CD14-positive monocyte (primary cell): Measurements from ENCODE around the gene GBX1. TPM values are rescaled to one million over a fixed set of nuclear protein-coding genes. Genes with fewer than 3 reads are reported as not detected.

Experiments used
- DNase-seq, 3 donors: peaks; one replicate each; pipeline ENCODE4 v3.0.0-alpha.2; 2011 to 2022
- H2AFZ ChIP-seq: 2 replicates; pipeline ENCODE4 v1.6.0; 2012; ENCODE audit warnings: mild to moderate bottlenecking, low read depth, low read length, inconsistent platforms; ENCODE audit not compliant: insufficient read depth, poor library complexity, severe bottlenecking
- H3K27ac ChIP-seq, 2 donors: 1 replicate in 1 of 2; 2 replicates in 1 of 2; pipeline ENCODE4 v1.5.1; 2012 to 2013; ENCODE audit warnings: low read length in 2 of 2, control low read depth in 1 of 2, inconsistent platforms in 1 of 2, low read depth in 1 of 2, mild to moderate bottlenecking in 1 of 2
- H3K27me3 ChIP-seq, 2 donors: one replicate each; pipeline versions ENCODE4 v1.6.0 to v1.6.1; 2011 to 2013; ENCODE audit warnings: low read length in 2 of 2; ENCODE audit not compliant: control insufficient read depth in 2 of 2, insufficient read depth in 2 of 2
- H3K36me3 ChIP-seq, 2 donors: replicated peaks in 1 of 2; 1 replicate in 1 of 2; 2 replicates in 1 of 2; pipeline versions ENCODE4 v1.5.1 to v1.6.1; 2012 to 2013; ENCODE audit warnings: low read length in 2 of 2, control low read depth in 1 of 2, inconsistent platforms in 1 of 2, mild to moderate bottlenecking in 1 of 2; ENCODE audit not compliant: insufficient read depth in 2 of 2, control insufficient read depth in 1 of 2
- H3K4me1 ChIP-seq, 2 donors: 1 replicate in 1 of 2; 2 replicates in 1 of 2; pipeline versions ENCODE4 v1.5.1 to v1.6.1; 2012 to 2013; ENCODE audit warnings: low read length in 2 of 2, control low read depth in 1 of 2, inconsistent platforms in 1 of 2, mild to moderate bottlenecking in 1 of 2, moderate library complexity in 1 of 2; ENCODE audit not compliant: insufficient read depth in 2 of 2, control insufficient read depth in 1 of 2
- H3K4me2 ChIP-seq: replicated peaks from 2 replicates; pipeline ENCODE3; 2012; ENCODE audit warnings: low read length, moderate library complexity, mild to moderate bottlenecking; ENCODE audit not compliant: poor library complexity, severe bottlenecking; ENCODE audit errors: extremely low read depth
- H3K4me3 ChIP-seq, 3 experiments: fragments of 200-600 bp in 1 of 3; sonication (generic) in 1 of 3; replicated peaks in 1 of 3; 1 replicate in 2 of 3; 2 replicates in 1 of 3; pipeline ENCODE4 v1.5.1; 2011 to 2013; ENCODE audit warnings: low read length in 3 of 3, mild to moderate bottlenecking in 3 of 3, control low read depth in 2 of 3, low read depth in 2 of 3, inconsistent platforms in 1 of 3, moderate library complexity in 1 of 3
- H3K79me2 ChIP-seq: 2 replicates; pipeline ENCODE4 v1.6.0; 2012; ENCODE audit warnings: mild to moderate bottlenecking, control low read depth, inconsistent platforms, low read length, moderate library complexity; ENCODE audit not compliant: insufficient read depth
- H3K9ac ChIP-seq: 2 replicates; pipeline ENCODE4 v1.6.0; 2017; ENCODE audit warnings: low read length, mild to moderate bottlenecking; ENCODE audit not compliant: insufficient read depth, poor library complexity, severe bottlenecking
- H3K9me3 ChIP-seq, 2 donors: replicated peaks in 1 of 2; 1 replicate in 1 of 2; 2 replicates in 1 of 2; pipeline versions ENCODE4 v1.5.1 to v1.6.1; 2012 to 2013; ENCODE audit warnings: low read length in 2 of 2, control low read depth in 1 of 2; ENCODE audit not compliant: control insufficient read depth in 1 of 2, insufficient read depth in 1 of 2
- H4K20me1 ChIP-seq: 2 replicates; pipeline ENCODE4 v1.6.0; 2012; ENCODE audit warnings: mild to moderate bottlenecking, low read length, control low read depth, moderate library complexity; ENCODE audit not compliant: insufficient read depth
- H3K27ac Mint-ChIP-seq, 7 donors: one replicate each; pipeline ENCODE4 v1.8.0; 2020; ENCODE audit warnings: mild to moderate bottlenecking in 7 of 7, mixed read lengths in 7 of 7, moderate library complexity in 6 of 7, inconsistent platforms in 2 of 7
- H3K27me3 Mint-ChIP-seq, 3 donors: one replicate each; pipeline ENCODE4 v1.8.0; 2021 to 2022; ENCODE audit warnings: low read depth in 3 of 3, mild to moderate bottlenecking in 3 of 3, mixed read lengths in 3 of 3, moderate library complexity in 3 of 3, inconsistent platforms in 1 of 3
- H3K36me3 Mint-ChIP-seq, 2 donors: one replicate each; pipeline ENCODE4 v1.8.0; 2020; ENCODE audit warnings: mixed read lengths in 2 of 2, inconsistent platforms in 1 of 2, mild to moderate bottlenecking in 1 of 2
- H3K4me1 Mint-ChIP-seq: one replicate; pipeline ENCODE4 v1.8.0; 2020; ENCODE audit warnings: mild to moderate bottlenecking, mixed read lengths
- H3K4me3 Mint-ChIP-seq, 2 donors: one replicate each; pipeline ENCODE4 v1.8.0; 2020; ENCODE audit warnings: mild to moderate bottlenecking in 2 of 2, mixed read lengths in 2 of 2, moderate library complexity in 1 of 2
- H3K9me3 Mint-ChIP-seq, 7 donors: one replicate each; pipeline ENCODE4 v1.8.0; 2020 to 2022; ENCODE audit warnings: mixed read lengths in 7 of 7, mild to moderate bottlenecking in 6 of 7, moderate library complexity in 6 of 7, inconsistent platforms in 2 of 7
- WGBS: methylation state at CpG from one replicate; pipeline ENCODE4 v1.1.5; 2013; ENCODE audit warnings: missing lambda C conversion rate; ENCODE audit not compliant: insufficient coverage; 5-methylcytosine and 5-hydroxymethylcytosine counted together
- intact Hi-C, 2 donors: fragments of 100-400 bp; cut with micrococcal nuclease; formaldehyde crosslinking; loops; one replicate each; pipeline versions ENCODE4 v1.15.0 to v1.15.1; 2023
- polyA plus RNA-seq, 3 donors: library from polyadenylated mRNA; depleted of rRNA in 1 of 3; unstranded in 2 of 3; stranded (reverse) in 1 of 3; fragments of 300-500 nt in 2 of 3; fragments of >200 nt in 1 of 3; fragmentation: Illumina TruSeq in 2 of 3; gene quantifications; 1 replicate in 2 of 3; 2 replicates in 1 of 3; pipeline ENCODE4 v1.2.3, GENCODE V29; 2012 to 2021
- TF ChIP-seq, protein P1 (sequence below): fragments of 200-600 bp; IDR thresholded peaks from one replicate; pipeline ENCODE4 v1.8.0; 2022; ENCODE audit warnings: antibody characterized with exemption, mild to moderate bottlenecking

Gene GBX1
- polyA plus RNA-seq, 3 donors, result not detected

DNA sequence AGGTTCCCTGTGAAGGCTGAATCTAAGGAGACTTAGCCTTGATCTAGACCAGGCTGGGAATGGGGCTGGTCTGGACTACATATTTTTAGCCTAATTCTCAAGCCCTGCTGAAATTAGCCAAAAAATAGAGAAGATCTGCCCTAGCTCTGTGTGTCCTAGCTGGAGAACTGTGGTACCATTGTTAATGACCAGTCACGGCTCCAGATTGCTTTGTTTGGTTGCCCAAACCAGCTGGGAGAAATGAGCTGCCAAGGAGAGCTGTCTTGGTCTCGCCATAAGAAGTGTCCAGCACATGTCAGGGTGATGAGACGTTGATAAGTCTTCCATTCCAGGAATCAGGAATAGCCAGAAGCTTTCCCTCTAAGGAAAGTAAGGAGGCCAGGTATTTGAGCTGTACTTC is 20.7 kb downstream of the GBX1 start:
- no peaks in the 10 kb centered on the region for H3K4me1 Mint-ChIP-seq
- Histone ChIP-seq H2AFZ (no peak overlapping the region), H3K9ac (no peak overlapping the region), H3K4me3 (no peak overlapping the region), H3K79me2 (no peaks in the 10 kb centered on the region), H3K36me3 (peaks cover 29 to 32% of the 10 kb centered on the region in 2 donors), H3K27me3 (peaks cover 5 to 18% of the 10 kb centered on the region in 2 donors), H3K4me1 (no peaks in the 10 kb centered on the region), H3K27ac (no peak overlapping the region), H3K9me3 (no peaks in the 10 kb centered on the region), H4K20me1 (no peaks in the 10 kb centered on the region), H3K4me2 (no peak overlapping the region)
- no peaks in the 10 kb centered on the region for H3K9me3 Mint-ChIP-seq
- H3K4me3 Mint-ChIP-seq, result no peak overlapping the region
- H3K27me3 Mint-ChIP-seq, result peaks cover 12 to 26% (median 12%) of the 10 kb centered on the region in 3 donors
- TF ChIP-seq, protein P1, sequence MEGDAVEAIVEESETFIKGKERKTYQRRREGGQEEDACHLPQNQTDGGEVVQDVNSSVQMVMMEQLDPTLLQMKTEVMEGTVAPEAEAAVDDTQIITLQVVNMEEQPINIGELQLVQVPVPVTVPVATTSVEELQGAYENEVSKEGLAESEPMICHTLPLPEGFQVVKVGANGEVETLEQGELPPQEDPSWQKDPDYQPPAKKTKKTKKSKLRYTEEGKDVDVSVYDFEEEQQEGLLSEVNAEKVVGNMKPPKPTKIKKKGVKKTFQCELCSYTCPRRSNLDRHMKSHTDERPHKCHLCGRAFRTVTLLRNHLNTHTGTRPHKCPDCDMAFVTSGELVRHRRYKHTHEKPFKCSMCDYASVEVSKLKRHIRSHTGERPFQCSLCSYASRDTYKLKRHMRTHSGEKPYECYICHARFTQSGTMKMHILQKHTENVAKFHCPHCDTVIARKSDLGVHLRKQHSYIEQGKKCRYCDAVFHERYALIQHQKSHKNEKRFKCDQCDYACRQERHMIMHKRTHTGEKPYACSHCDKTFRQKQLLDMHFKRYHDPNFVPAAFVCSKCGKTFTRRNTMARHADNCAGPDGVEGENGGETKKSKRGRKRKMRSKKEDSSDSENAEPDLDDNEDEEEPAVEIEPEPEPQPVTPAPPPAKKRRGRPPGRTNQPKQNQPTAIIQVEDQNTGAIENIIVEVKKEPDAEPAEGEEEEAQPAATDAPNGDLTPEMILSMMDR, result no peak
- H3K36me3 Mint-ChIP-seq, result peaks cover 28 to 29% of the 10 kb centered on the region in 2 donors
- intact Hi-C loops, result no loop called here
- WGBS, result 100% methylated on average over 2 of the region's 3 CpGs
- H3K27ac Mint-ChIP-seq, result no peak overlapping the region
- no peak for DNase-seq

GRCh38 chr7:151144387-151144786 is 23.1 kb downstream of the GBX1 start:
- H3K79me2 ChIP-seq, result no peaks in the 10 kb centered on the region
- no peaks in the 10 kb centered on the region for H4K20me1 ChIP-seq
- peaks cover 0 to 3% of the 10 kb centered on the region in 2 donors for H3K27me3 ChIP-seq
- Mint-ChIP-seq H3K36me3 (peaks cover 41 to 49% of the 10 kb centered on the region in 2 donors), H3K4me1 (no peaks in the 10 kb centered on the region), H3K4me3 (no peak overlapping the region), H3K27ac (no peak overlapping the region), H3K27me3 (peaks cover 8 to 14% (median 8%) of the 10 kb centered on the region in 3 donors), H3K9me3 (no peaks in the 10 kb centered on the region)
- no peak overlapping the region for H3K4me3 ChIP-seq
- no peak for DNase-seq
- H3K27ac ChIP-seq, result no peak overlapping the region
- H3K9me3 ChIP-seq, result no peaks in the 10 kb centered on the region
- no peak overlapping the region for H3K9ac ChIP-seq
- TF ChIP-seq, protein P1, result no peak
- H3K4me2 ChIP-seq, result no peak overlapping the region
- no peaks in the 10 kb centered on the region for H3K4me1 ChIP-seq
- intact Hi-C loops, result no loop called here
- H3K36me3 ChIP-seq, result peaks cover 44 to 54% of the 10 kb centered on the region in 2 donors
- no peak overlapping the region for H2AFZ ChIP-seq
- 97% methylated on average over 3 of the region's 7 CpGs for WGBS
